NCI-H2196 (cell line): Measurements from ENCODE around the gene BCAS3.
"Not testable (repeated sequence)": the region's sequence is repeated elsewhere in the genome, so short reads cannot be mapped to it uniquely, and the experiment has no call there.

ENCODE experiments used
- DNase-seq: peaks from one replicate; lab custom pipeline; 2025; ENCODE audit not compliant: unreplicated experiment; lab: John Stamatoyannopoulos, UW

BCAS3 gene

DNA sequence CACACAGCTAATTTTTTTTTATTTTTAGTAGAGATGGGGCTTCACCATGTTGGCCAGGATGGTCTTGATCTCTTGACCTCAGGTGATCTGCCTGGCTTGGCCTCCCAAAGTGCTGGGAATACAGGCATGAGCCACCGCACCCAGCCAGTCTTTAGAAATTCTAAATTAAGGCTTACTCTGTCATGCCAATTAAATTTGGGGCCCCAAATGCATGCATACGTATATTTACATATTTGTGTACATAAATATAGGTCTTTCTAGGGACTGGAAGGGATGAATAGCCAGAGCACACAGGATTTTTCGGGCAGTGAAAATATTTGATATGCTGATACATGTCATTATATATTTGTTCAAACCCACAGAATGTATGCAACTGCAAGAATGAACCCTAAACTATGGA lies 105.1 kb downstream of the BCAS3 start:
- DNase-seq, result no peak

DNA sequence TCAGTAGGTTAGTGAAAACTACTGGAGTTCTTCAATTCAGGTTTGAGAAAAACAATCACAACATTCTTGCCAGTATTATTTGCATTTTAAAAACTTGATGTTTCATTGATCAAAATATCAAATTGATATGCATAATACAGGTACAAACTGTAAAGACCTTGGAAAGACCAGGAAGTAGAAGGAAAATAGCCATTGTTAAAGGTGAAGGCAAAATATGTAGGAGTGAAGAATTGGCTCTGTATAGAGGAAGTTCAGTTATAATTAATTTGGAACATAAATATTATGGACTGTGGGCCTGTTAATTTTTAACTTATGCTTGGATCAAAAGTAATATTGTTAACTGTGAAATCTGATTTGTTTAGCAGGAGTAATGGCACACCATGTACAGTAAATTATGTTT lies 112.6 kb downstream of the BCAS3 start:
- DNase-seq, result no peak

DNA sequence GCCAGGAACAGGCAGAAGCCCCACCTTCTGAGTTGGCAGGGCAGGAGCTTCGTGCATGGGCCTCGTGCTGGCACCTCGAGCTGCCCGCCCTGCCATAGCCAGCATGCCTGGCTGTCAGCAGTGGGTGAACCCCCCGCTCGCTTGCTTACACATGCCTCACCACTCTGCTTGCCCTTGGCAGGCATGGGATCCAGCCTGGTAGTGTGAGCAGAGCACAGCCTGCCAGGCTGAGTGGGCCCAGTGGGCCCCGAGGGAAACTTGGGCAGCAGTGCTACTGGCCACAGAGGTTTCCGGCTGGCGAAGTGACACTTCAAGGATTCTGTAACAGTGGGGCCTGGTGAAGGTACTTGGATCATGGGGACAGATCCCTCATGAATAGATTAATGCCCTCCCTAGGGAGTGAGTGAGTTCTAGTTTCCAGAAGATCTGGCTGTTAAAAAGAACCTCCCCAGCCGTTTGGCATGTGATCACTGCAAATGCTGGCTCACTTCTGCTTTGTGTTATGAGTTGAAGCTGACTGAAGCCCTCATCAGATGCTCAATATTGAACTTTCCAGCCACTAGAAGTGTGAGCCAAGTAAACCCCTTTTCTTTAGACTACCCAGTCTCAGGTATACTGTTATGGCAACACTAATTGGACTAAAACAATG lies 114.7 kb downstream of the BCAS3 start:
- no peak for DNase-seq

DNA sequence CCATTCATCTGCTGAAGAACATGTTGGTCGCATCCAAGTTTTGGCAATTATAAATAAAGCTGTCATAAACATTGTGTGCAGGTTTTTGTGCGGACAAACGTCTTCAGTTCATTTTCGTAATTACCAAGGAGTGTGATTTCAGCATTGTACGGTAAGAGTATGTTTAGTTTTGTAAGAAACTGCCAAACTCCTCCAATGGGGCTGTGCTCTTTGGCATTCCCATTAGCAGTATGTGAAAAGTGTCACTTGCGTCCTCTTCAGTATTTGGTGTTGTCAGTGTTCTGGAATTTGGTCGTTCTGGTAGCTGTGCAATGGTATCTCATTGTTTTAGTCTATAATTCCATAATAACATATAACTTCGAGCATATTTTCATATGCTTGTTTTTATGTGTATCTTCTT lies 120.9 kb downstream of the BCAS3 start:
- no peak for DNase-seq

DNA sequence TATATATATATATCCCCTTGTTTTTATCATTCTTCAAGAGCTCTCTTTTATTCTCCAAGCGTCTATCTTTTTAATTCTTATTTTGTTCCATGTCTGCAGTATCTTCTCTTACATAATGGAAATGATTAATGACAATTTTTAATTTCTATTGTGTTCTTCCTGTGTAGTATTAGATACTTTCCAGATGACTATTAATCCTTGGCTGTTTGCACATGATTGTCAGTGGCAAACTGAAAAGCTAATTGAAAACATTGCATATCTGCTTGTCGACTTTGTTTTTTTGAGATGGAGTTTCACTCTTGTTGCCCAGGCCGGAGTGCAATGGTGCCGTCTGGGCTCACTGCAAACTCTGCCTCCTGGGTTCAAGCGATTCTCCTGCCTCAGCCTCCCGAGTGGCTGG lies 124.7 kb downstream of the BCAS3 start:
- no peak for DNase-seq

DNA sequence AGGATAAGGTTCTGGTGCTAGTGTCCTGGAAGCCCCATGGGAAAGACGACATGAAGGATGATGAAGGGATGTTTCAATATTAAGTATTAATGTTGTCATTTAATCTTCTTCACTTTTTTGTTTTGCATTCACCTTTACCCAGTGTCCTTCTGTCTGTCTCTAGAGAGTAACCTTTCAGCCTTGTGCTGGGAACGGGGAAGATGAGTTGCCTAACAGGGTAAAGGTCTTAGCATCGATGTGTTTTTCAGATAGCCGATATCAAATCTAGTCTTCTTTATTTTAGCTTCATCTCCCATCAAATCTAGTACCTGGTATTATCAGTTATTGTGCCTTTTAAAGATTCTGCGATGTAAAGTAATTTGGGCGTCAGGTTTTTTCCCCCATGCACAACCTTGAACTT lies 125.4 kb downstream of the BCAS3 start:
- no peak for DNase-seq

DNA sequence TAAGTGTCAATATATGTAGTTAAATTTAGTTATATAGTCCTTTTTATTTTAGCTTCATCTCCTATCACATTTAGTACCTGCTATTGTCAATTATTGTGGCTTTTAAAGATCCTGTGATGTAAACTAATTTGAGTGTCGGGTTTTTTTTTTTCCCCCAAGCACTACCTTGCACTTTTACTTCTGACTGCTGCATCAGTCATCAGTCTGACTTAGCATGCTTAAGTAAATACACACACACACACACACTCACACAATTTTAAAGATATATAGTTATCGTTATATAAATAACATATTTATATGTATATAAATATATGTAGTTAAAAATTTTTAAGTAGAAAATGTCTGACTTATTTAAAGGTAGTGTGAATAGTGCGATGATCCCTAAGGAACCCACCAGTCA lies 127.2 kb downstream of the BCAS3 start:
- no peak for DNase-seq

DNA sequence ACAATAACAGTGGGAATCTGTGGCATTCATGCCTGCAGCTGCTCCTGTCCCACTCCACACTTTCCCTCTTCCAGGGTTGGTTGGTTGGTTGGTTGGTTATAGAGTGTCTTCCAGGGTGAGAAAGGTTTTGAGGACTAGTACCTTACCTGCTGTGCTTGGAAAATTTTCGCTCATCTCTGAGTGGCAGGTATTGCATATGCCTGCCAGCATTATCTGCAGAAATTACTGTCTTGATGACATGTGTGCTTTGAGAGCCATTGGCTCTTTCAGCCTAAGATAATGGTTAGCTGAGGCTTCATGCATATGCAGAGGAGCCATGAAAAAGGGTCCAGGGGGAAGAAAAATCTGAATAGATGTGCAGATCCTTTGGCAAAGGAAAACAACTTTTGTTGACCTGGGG lies 131.8 kb downstream of the BCAS3 start:
- no peak for DNase-seq

DNA sequence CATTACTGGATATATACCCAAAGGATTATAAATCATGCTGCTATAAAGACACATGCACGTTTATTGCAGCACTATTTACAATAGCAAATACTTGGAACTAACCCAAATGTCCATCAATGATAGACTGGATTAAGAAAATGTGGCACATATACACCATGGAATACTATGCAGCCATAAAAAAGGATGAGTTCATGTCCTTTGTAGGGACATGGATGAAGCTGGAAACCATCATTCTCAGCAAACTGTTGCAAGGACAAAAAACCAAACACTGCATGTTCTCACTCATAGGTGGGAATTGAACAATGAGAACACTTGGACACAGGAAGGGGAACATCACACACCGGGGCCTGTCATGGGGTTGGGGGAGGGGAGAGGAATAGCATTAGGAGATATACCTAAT lies 137.3 kb downstream of the BCAS3 start:
- not testable (repeated sequence) for DNase-seq

DNA sequence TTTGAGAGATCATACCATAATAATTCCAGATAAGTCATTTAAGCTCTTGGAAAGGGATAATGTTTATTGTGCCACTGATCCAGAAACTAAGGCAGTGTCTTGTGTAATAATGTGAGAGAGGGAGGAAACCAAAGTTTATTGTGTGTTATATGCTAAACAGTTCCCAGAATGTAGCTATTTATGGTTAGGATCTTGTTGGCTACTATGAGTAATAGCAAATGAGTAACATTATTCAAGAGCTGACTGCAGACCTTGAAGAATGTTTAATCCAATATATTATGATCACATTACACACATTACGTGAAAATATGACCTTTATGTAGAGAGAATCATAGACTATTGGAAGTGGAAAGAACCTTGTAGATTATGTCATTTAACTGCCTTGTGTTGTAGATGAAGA lies 139.5 kb downstream of the BCAS3 start:
- no peak for DNase-seq

DNA sequence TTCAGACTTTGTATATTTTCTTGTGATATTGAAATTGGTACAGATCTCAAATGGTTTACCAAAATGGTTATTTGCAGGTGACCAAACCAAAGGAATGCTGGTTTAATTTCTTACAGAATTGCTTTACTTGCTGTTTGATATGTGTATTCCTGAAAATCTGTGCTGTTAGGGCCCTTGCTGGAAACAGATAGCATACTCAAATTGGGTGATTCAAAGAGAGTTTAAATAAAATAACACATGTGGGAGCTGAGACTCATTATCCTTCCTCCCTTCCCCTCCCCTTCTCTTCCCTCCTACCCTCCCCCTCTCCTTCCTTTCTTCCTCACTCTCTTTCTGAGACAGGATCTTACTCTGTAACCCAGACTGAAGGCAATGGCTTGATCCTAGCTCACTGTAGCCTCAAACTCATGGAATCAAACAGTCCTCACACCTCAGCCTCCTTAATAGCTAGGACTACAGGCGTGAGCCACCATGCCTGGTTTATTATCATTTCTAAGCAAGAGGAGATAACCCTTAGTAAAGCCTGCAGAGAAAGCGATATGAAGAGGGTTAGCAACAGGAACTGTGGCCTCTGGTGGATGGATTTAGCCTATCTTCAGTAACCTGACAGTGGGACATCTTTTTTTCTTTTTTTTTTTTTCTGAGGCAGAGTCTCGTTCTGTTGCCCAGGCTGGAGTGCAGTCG lies 141.9 kb downstream of the BCAS3 start:
- DNase-seq, result no peak

DNA sequence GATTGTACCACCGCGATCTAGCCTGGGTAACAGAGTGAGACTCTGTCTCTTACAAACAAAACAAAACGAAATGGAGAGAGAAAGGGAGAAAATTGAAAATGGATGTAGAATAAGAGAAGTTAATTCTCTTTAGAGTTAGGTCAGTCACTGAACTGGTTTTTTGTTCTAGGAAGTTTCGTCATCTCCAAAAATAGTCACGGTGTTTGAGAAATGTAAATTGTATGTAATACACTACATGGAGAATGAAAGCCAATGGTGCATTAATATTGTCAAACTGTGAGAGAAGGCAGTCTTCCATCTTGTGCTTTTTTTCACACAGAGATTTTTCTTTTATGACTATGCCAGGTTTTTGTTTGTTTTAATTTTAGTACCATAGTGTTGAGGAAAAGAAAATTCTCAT lies 145.9 kb downstream of the BCAS3 start:
- no peak for DNase-seq

DNA sequence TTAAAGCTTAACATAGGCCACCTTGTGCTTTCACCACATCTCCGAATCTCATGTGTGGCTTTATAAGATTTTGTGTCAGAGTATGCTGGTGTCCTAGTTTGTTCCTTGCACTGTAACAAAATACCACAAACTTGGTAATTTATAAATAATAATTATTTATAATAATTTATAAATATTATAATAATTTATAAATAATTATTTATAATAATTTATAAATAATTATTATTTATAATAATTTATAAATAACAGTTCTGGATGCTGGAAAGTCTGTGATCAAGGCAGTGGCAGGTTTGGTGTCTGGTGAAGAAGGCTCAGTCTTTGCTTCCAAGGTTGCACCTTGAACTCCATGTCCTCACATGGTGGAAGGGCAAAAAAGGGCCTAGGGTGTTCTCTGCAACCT lies 147.7 kb downstream of the BCAS3 start:
- DNase-seq, result no peak

DNA sequence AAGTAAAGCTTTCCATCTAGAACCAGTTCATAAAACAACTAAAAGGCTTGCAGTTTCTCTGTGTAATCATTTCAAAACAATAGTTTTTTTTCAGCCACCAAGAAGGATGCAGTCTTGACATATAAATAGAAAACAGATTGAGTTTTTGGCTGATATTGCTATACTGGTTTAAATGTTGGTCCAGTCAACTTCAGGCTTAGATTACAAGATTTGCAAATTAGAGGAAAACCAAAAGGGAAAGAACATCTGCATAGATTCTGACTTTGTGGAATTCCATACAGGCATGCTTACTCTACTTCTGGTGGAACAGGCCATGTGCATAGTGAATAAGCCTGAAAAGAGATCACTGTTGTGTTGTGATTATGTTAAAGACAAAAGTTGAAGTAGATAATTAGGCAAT lies 150.3 kb downstream of the BCAS3 start:
- no peak for DNase-seq

DNA sequence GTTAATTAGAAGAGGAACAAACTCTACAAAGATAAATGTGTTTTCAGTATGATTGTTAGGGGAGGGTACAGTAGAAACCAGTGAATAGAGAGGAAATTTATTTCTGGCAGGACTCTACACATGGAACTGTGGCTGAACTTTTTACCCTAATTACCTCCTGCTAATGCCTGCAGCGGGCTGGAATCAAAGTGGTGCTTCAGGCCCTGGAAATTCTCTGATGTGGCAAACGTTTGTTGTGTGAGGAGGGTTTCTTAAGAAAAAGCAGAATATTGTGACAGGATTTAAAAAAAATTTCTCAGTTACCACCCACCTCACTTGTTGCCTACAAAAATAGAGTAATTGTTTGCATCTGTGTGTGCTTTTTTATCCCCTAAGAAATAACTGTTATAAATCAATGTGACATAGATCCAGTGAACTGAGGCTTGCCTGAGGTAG lies 154.5 kb downstream of the BCAS3 start:
- no peak for DNase-seq

DNA sequence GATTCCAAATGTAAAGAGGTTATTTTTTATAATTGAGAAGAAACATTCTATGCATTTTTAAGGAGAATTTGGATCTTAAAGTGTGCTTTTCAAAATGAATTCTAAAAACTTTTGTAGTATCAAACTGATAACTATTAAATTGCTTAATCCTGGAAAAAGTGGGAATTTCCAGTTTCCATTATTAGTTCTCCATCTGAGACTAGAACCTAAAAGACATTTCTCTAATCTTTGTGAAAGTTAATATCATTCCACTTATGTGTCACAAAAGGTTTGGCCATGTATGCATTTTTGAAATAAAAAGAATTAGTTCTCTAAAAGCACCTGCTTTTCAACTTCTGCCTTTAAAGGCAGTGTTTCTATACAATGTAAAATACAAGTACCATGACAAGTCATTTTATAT lies 155.0 kb downstream of the BCAS3 start:
- no peak for DNase-seq

DNA sequence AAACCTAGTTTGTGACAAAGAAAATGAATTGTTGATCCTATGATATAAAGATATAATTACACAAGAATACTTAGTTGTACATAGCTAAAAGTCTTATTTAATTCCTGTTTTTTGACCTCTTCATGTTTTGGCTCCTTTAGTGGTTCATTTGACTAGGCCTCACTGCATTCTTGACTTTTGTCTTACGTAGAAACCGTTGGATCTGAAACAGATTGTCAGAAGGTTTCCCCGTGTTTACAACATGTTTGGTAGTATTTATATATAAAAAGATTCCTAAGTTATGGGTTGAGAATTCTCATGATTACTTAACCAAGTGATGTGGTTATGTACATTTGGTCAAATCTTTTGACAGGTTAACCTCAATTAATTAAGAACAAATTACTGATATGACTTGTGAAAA lies 162.8 kb downstream of the BCAS3 start:
- DNase-seq, result no peak

DNA sequence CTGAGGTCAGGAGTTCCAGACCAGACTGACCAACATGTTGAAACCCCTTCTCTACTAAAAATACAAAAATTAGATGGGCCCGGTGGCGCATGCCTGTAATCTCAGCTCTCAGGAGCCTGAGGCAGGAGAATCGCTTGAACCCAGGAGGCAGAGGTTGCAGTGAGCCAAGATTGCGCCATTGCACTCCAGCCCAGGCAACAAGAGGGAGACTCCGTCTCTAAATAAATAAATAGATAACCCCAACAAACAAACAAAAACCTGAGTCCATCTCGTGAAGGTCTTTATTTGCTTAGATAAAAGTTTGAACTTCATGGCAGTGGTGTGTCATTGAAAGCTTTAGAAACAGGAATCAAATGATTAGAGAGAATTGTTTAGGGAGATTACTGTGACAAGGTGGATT lies 167.4 kb downstream of the BCAS3 start:
- no peak for DNase-seq

DNA sequence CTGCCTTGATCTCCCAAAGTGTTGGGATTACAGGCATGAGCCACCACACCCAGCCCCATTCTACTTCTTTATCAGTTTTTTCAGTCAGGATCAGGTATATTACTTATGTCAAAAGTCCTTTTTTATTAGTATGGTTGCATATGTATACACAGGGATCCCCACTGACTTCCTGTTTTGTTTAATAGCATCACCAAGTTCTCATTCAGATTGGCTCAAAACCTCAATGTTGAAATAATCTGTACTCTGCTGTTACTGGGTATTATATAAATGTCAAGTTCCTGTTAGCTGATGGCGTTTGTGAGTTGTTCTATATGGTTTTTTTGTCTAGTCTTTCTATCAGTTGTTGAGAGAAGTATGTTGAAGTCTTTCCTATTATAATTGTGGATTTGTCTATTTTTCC lies 168.5 kb downstream of the BCAS3 start:
- DNase-seq, result no peak

DNA sequence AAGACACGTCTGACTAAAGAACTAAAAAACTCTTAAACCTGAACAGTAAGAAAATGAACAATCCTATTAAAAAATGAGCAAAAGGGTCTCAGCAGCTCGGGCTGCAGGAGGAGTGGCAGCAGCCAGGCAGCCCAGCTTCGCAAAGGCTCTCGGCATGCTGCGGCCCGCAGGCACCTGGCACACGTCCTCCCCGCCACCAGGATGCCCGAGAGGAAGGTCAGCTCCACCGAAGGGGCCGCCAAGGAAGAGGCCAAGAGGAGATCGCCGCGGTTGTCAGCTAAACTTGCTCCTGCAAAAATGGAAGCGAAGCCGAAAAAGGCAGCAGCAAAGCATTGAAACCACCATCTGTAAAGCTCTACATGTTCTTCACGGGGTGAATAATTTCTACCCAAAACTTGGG lies 173.5 kb downstream of the BCAS3 start:
- DNase-seq, result no peak

DNA sequence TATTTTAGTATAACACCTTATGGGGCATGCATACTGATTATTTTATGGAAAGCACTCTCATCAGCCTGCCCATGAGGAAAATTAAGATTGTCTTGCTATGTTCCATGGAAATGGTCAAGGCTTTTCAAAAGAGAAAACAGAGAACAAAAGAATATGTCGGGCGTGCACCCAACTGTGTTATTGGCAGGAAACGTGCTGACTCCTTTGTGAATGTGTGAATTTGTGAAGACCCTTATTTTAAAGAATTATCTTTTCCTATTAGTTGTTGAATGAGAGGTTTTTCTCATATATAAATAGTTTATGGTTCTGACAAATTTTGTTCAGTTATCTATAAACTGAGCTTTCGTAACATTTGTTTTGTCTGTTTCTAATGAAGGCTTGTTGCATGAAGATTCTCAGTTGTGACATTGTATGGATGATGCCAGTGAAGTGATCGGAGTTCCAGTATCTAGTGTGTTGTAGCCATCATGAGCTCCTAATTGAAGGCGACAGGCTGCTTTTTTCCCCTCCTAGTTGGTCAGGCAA lies 180.0 kb downstream of the BCAS3 start:
- DNase-seq, result no peak

DNA sequence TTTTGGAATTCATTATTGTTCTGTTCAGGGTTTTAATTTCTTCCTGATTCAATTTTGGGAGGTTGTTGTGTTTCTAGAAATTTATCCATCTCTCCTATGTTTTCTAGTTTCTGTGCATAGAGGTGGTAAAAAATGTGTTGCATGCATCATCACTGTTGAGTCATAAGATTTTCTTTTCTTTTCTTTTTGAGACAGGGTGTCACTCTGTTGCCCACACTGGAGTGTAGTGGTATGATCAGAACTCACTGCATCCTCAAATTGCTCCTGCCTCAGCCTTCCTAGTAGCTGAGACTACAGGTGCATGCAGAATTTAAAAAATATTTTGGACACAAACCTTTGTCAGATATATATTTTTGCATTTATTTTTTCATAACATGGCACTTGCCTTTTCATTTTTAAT lies 184.8 kb downstream of the BCAS3 start:
- DNase-seq, result no peak
